Spleen (tissue), 11 donors: ENCODE results near the gene DTD1. TPM values are rescaled to one million over a fixed set of nuclear protein-coding genes. Genes with fewer than 3 reads are reported as not detected.

Source experiments
- DNase-seq: peaks from one replicate; pipeline ENCODE4 v3.0.0-alpha.2; 2020
- H3K27ac ChIP-seq, 8 donors: fragments of 200-600 bp; sonication (generic) in 7 of 8; 1 replicate in 4 of 8; 2 replicates in 4 of 8; pipeline versions ENCODE4 v1.5.0 to v1.8.0; 2016 to 2021; ENCODE audit warnings: inconsistent platforms in 4 of 8, mild to moderate bottlenecking in 4 of 8, moderate library complexity in 1 of 8
- H3K27me3 ChIP-seq, 7 donors: fragments of 200-600 bp; sonication (generic) in 6 of 7; replicated peaks in 1 of 7; 1 replicate in 4 of 7; 2 replicates in 3 of 7; pipeline versions ENCODE4 v1.5.0 to v1.8.0; 2016 to 2021; ENCODE audit warnings: inconsistent platforms in 3 of 7, mild to moderate bottlenecking in 1 of 7
- H3K36me3 ChIP-seq, 6 donors: fragments of 200-600 bp; sonication (generic) in 5 of 6; 1 replicate in 4 of 6; 2 replicates in 2 of 6; pipeline versions ENCODE4 v1.5.0 to v1.8.0; 2016 to 2021; ENCODE audit warnings: inconsistent platforms in 2 of 6
- H3K4me1 ChIP-seq, 6 donors: fragments of 200-600 bp; sonication (generic) in 5 of 6; 1 replicate in 3 of 6; 2 replicates in 3 of 6; pipeline versions ENCODE4 v1.5.0 to v1.8.0; 2016 to 2021; ENCODE audit warnings: inconsistent platforms in 3 of 6
- H3K4me3 ChIP-seq, 8 donors: fragments of 200-600 bp; sonication (generic) in 7 of 8; 1 replicate in 4 of 8; 2 replicates in 4 of 8; pipeline versions ENCODE4 v1.5.0 to v1.8.0; 2016 to 2021; ENCODE audit warnings: inconsistent platforms in 4 of 8, mild to moderate bottlenecking in 4 of 8, moderate library complexity in 2 of 8
- H3K9me3 ChIP-seq, 8 donors: fragments of 200-600 bp; sonication (generic) in 7 of 8; 1 replicate in 4 of 8; 2 replicates in 4 of 8; pipeline versions ENCODE4 v1.5.0 to v1.8.0; 2016 to 2021; ENCODE audit warnings: inconsistent platforms in 4 of 8
- CTCF ChIP-seq, 11 experiments: fragments of 200-600 bp in 7 of 11; fragments of 450-650 bp in 4 of 11; sonication (generic) in 4 of 11; IDR thresholded peaks in 8 of 11; conservative IDR thresholded peaks in 3 of 11; 1 replicate in 7 of 11; 2 replicates in 4 of 11; pipeline versions ENCODE4 v1.4.0 to v1.8.0; 2016 to 2021; ENCODE audit warnings: antibody characterized with exemption in 11 of 11, inconsistent platforms in 4 of 11, mild to moderate bottlenecking in 1 of 11
- POLR2A ChIP-seq, 3 donors: fragments of 450-650 bp; IDR thresholded peaks; one replicate each; pipeline ENCODE4 v1.5.1; 2017; ENCODE audit warnings: antibody characterized with exemption in 3 of 3, mild to moderate bottlenecking in 1 of 3
- POLR2AphosphoS5 ChIP-seq, 3 donors: sonication (generic); formaldehyde crosslinking; IDR thresholded peaks; one replicate each; pipeline ENCODE4 v1.5.1; 2017; ENCODE audit warnings: antibody characterized with exemption in 3 of 3
- WGBS, 5 donors: extraction: QIAGEN DNeasy Blood & Tissue Kit in 3 of 5; methylation state at CpG; one replicate each; pipeline versions ENCODE4 v1.1.5 to v1.1.7; 2013 to 2018; 5-methylcytosine and 5-hydroxymethylcytosine counted together
- intact Hi-C: fragments of 100-400 bp; cut with DNase I; formaldehyde crosslinking; loops from one replicate; pipeline ENCODE4 v1.15.0; 2023; ENCODE audit warnings: low total_unique reads
- polyA plus RNA-seq, 3 donors: library from polyadenylated mRNA; stranded (reverse); fragments of 200-250 nt; gene quantifications; one replicate each; pipeline ENCODE4 v1.2.1, GENCODE V29; 2013
- total RNA-seq, 7 donors: library from RNA; depleted of rRNA in 3 of 7; stranded (reverse); fragments of >200 nt in 3 of 7; fragmentation: NEBNext Ultra II Directional in 4 of 7; extraction: Animal tissue kit (Norgen Biotek cat#: 25700) in 4 of 7; gene quantifications; one replicate each; pipeline versions ENCODE4 v1.1.0 to v1.2.1, GENCODE V29; 2016 to 2021
- donor health status: healthy with polysubstance abuse.
- donor health status: DM: no; HTN: no; CAD: no; lungs with moderate emphysema.
- donor health status: DM: no; HTN: no; CAD: no.
- donor health status: Bipolar disorder and iron deficiency.
- donor health status: healthy.
- donor health status: DM: no; HTN: no; CAD: no.
- donor health status: DM: yes; HTN: yes; CAD: no.

The DTD1 gene
- total and polyA plus RNA-seq, 10 donors = 17.4 to 29.7 (median 23.3) TPM

DNA sequence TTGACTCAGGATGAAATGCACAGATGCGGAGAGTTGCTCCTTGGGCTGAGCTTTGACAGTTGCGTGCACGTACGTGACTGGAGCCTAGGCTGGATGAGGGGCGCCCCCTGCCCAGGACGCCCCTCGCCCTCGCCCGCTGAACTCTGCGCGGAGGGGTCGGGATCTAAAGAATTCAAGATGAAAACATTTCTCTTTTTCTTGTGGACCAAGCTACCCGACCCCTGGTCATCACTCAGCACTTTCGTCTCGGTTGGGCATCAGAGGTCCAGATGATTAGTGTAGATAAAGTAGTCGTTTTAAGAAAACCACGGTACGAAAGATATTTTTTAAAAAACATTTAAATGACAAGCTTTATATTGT is 700 bp downstream of the DTD1 start:
- DNase-seq = peak; percentile 79

GRCh38 chr20:18589941-18590674 is 2.3 kb downstream of the DTD1 start:
- no peaks in the 10 kb centered on the region for H3K27me3 ChIP-seq
- no peak for DNase-seq
- intact Hi-C loops = no loop called here
- TF ChIP-seq CTCF (IDR thresholded peaks at IDR 0.05 in 8 of 11, conservative IDR thresholded peaks at IDR 0.05 in 3 of 11) (no peak), POLR2A (IDR thresholded peaks at IDR 0.05) (no peak), POLR2AphosphoS5 (IDR thresholded peaks at IDR 0.05) (no peak)
- no peak overlapping the region for H3K4me3 ChIP-seq
- H3K4me1 ChIP-seq = peaks cover 4 to 38% (median 22%) of the 10 kb centered on the region in 6 donors
- peaks cover 0 to 17% (median 2%) of the 10 kb centered on the region in 6 donors for H3K36me3 ChIP-seq
- H3K9me3 ChIP-seq = no peaks in the 10 kb centered on the region
- WGBS, 5 donors = 73 to 89% (median 86%) methylated on average over 8 of the region's 8 CpGs
- peak overlapping the region in 3 of 8 donors; percentile 7 to 93 (median 23) for H3K27ac ChIP-seq

More for the DNA sequence above, 700 bp downstream of the DTD1 start:
- intact Hi-C loops = no loop called here
- TF ChIP-seq POLR2AphosphoS5 (IDR thresholded peaks at IDR 0.05) (no peak), POLR2A (IDR thresholded peaks at IDR 0.05) (no peak), CTCF (IDR thresholded peaks at IDR 0.05 in 8 of 11, conservative IDR thresholded peaks at IDR 0.05 in 3 of 11) (no peak)
- peaks cover 4 to 38% (median 22%) of the 10 kb centered on the region in 6 donors for H3K4me1 ChIP-seq
- peak overlapping the region; percentile 85 to 93 (median 89) for H3K27ac ChIP-seq
- H3K27me3 ChIP-seq = no peaks in the 10 kb centered on the region
- 5 to 9% (median 7%) methylated on average over 18 of the region's 18 CpGs for WGBS, 5 donors
- H3K9me3 ChIP-seq = no peaks in the 10 kb centered on the region
- H3K36me3 ChIP-seq = peaks cover 0 to 1% (median 0%) of the 10 kb centered on the region in 6 donors
- peak overlapping the region; percentile 63 to 96 (median 92) for H3K4me3 ChIP-seq

GRCh38 chr20:18596270-18596669 is 8.4 kb downstream of the DTD1 start:
- TF ChIP-seq POLR2A (IDR thresholded peaks at IDR 0.05) (no peak), POLR2AphosphoS5 (IDR thresholded peaks at IDR 0.05) (no peak), CTCF (IDR thresholded peaks at IDR 0.05 in 8 of 11, conservative IDR thresholded peaks at IDR 0.05 in 3 of 11) (no peak)

DNA sequence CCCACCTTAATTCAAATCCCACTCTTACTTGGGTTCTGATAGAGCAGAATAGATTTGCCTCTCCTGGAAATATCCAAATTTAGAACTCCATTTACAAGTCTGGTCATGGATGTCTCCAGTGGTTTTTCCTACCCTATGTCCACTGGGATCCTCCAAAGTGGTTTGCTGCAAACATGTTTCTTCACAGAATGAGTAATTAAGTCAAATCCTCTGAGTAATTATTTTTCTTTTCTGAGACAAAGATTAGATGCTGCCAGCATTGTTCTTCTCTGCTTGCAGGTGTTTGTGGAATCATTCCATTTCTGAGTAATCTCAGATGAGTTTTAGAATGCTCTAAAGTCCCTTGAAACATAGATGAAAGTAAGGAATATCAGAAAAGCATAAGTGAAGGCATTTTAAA is 21.9 kb downstream of the DTD1 start:
- no peak overlapping the region for H3K27ac ChIP-seq
- no peak overlapping the region for H3K4me3 ChIP-seq
- peaks cover 0 to 3% (median 0%) of the 10 kb centered on the region in 6 donors for H3K4me1 ChIP-seq
- peaks cover 0 to 43% (median 6%) of the 10 kb centered on the region in 6 donors for H3K36me3 ChIP-seq
- TF ChIP-seq POLR2A (IDR thresholded peaks at IDR 0.05) = no peak
- no peak for TF ChIP-seq POLR2AphosphoS5 (IDR thresholded peaks at IDR 0.05)
- TF ChIP-seq CTCF (IDR thresholded peaks at IDR 0.05 in 8 of 11, conservative IDR thresholded peaks at IDR 0.05 in 3 of 11) = no peak
- no peak for DNase-seq
- intact Hi-C loops = no loop called here
- no peaks in the 10 kb centered on the region for H3K27me3 ChIP-seq
- H3K9me3 ChIP-seq = no peaks in the 10 kb centered on the region

More at GRCh38 chr20:18596270-18596669, 8.4 kb downstream of the DTD1 start:
- Histone ChIP-seq H3K27ac (no peak overlapping the region), H3K4me1 (no peaks in the 10 kb centered on the region), H3K4me3 (no peak overlapping the region), H3K9me3 (no peaks in the 10 kb centered on the region), H3K36me3 (peaks cover 0 to 75% (median 27%) of the 10 kb centered on the region in 6 donors), H3K27me3 (no peaks in the 10 kb centered on the region)
- no peak for DNase-seq
- intact Hi-C loops = no loop called here
